ENCODE results near the gene RAPGEF3.

DNA sequence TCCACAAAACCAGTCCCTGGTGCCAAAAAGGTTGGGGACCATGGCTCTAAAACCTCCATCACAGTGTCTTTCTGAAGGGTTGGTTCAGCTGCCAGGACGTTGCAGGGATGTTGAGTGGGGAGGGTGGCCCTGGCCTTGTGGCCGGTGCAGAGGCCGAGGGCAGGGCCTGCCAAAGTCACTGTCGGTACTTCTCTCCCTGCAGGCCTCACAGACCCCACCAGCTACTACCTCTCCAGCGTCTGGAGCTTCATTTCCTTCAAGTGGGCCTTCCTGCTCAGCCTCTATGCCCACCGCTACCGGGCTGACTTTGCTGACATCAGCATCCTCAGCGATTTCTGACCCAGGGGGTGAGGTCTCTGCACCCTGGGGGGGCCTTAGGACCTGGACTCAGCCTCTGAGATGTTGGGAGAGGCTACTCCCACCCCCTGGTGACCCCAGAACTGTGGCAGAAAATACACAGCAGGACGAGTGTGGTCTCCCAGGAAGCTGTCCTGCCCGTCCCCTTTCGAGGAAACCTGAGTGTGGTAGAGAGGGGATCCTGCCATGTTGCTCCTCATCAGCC lies 21.3 kb upstream of the RAPGEF3 start:
- TF ChIP-seq EZH2 (IDR thresholded peaks at IDR 0.05) = no peak
- TF ChIP-seq POLR2AphosphoS5 (IDR thresholded peaks at IDR 0.05; ENCODE audit: borderline replicate concordance, low read depth, low read length) = no peak

Measured in SK-N-MC (cell line).